ENCODE results near the gene CD200.

CD200 gene

DNA sequence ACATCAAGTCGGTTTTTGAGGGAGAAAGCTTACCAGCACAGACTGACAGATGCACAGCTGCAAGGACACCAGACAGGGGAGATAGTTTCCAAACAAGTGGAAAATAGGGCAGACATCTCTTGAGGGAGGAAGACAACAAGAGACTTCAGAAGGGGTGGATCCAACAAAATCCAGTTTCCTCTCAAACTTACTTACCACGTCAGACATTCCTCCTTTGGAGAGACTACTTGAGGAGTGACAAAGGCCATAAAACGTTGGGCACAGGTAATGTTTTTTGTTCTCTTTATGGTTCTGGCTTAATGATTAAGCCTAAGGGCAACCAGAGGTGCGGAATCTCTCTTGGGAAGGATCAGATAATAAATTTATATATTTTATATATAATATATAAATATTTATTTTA, 76.1 kb downstream of the CD200 start:
- ChIA-PET POLR2A (no interaction called here), CTCF (interaction anchor here (1.6 kb wide), 1 partner anchor 12 kb away, joined by 5 read pairs; no protein-coding TSS in a partner anchor)
- no peak for DNase-seq (ENCODE audit: extremely low spot score)
- TF ChIP-seq, protein P1, sequence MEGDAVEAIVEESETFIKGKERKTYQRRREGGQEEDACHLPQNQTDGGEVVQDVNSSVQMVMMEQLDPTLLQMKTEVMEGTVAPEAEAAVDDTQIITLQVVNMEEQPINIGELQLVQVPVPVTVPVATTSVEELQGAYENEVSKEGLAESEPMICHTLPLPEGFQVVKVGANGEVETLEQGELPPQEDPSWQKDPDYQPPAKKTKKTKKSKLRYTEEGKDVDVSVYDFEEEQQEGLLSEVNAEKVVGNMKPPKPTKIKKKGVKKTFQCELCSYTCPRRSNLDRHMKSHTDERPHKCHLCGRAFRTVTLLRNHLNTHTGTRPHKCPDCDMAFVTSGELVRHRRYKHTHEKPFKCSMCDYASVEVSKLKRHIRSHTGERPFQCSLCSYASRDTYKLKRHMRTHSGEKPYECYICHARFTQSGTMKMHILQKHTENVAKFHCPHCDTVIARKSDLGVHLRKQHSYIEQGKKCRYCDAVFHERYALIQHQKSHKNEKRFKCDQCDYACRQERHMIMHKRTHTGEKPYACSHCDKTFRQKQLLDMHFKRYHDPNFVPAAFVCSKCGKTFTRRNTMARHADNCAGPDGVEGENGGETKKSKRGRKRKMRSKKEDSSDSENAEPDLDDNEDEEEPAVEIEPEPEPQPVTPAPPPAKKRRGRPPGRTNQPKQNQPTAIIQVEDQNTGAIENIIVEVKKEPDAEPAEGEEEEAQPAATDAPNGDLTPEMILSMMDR (IDR thresholded peaks at IDR 0.05; ENCODE audit: control extremely low read depth, extremely low read depth, low read depth, missing control alignments) = no peak

GRCh38 chr3:112411425-112411824, 78.5 kb downstream of the CD200 start:
- DNase-seq (ENCODE audit: extremely low spot score) = no peak

More at GRCh38 chr3:112411425-112411824, 78.5 kb downstream of the CD200 start:
- POLR2A ChIA-PET = no interaction called here
- CTCF ChIA-PET = interaction anchor here (1.1 to 1.8 kb wide), 3 partner anchors 13 to 118 kb away, joined by 4 read pairs; partner anchors contain the start of gene SLC9C1
- TF ChIP-seq, protein P1 (IDR thresholded peaks at IDR 0.05; ENCODE audit: control extremely low read depth, extremely low read depth, low read depth, missing control alignments) = no peak

Data from GM10248 (cell line).